Skeletal muscle satellite cell (primary cell): ENCODE data around the gene SELPLG.
"Not testable (repeated sequence)": the region's sequence is repeated elsewhere in the genome, so short reads cannot be mapped to it uniquely, and the experiment has no call there.

Source experiments
- H3K27me3 ChIP-seq: 2 replicates; pipeline ENCODE4 v1.7.0; 2013; ENCODE audit warnings: low read length; ENCODE audit not compliant: control insufficient read depth, insufficient read depth
- H3K36me3 ChIP-seq: 2 replicates; pipeline ENCODE4 v1.7.0; 2013; ENCODE audit warnings: mild to moderate bottlenecking, control low read depth, low read length; ENCODE audit not compliant: insufficient read depth
- H3K4me1 ChIP-seq: 2 replicates; pipeline ENCODE4 v1.7.0; 2013; ENCODE audit warnings: low read length; ENCODE audit not compliant: control insufficient read depth, insufficient read depth
- H3K4me2 ChIP-seq: 2 replicates; pipeline ENCODE4 v1.7.0; 2013; ENCODE audit warnings: mild to moderate bottlenecking, low read length
- H3K4me3 ChIP-seq: 2 replicates; pipeline ENCODE4 v1.7.0; 2013; ENCODE audit warnings: low read length
- H3K9ac ChIP-seq: 2 replicates; pipeline ENCODE4 v1.7.0; 2013; ENCODE audit warnings: mild to moderate bottlenecking, low read depth, low read length, moderate library complexity
- H3K9me3 ChIP-seq: replicated peaks from 2 replicates; pipeline ENCODE4 v1.7.0; 2013; ENCODE audit warnings: mild to moderate bottlenecking, control low read depth, low read length

Gene SELPLG

DNA sequence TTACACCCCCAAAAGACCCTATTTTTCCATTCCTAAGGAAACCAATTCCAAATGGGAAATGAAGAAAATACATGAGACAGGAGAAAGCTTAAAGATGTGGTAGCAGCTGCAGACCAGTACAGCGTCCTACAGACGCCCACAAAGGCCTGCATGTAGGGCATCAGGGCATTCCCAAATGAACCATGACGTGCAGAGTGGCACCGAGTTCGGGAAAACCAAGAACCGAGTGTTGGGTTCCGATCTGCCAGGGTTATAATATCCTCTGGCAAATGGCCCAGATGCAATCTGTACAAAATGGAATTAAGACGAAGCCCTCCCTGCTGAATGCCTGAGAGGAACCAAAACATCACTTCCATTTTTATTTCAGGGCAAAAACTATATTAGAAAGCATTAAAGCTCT, 34.4 kb upstream of the SELPLG start:
- Histone ChIP-seq H3K4me2 (peak overlapping the region; percentile 51), H3K4me3 (no peak overlapping the region), H3K36me3 (peaks cover 27% of the 10 kb centered on the region), H3K4me1 (peaks cover 68% of the 10 kb centered on the region), H3K9ac (peak overlapping the region; percentile 70), H3K27me3 (no peaks in the 10 kb centered on the region), H3K9me3 (no peaks in the 10 kb centered on the region)

GRCh38 chr12:108667349-108667748, 33.7 kb upstream of the SELPLG start:
- H3K4me1 ChIP-seq = peaks cover 69% of the 10 kb centered on the region
- H3K27me3 ChIP-seq = no peaks in the 10 kb centered on the region
- H3K36me3 ChIP-seq = peaks cover 20% of the 10 kb centered on the region
- no peaks in the 10 kb centered on the region for H3K9me3 ChIP-seq
- H3K4me2 ChIP-seq = peak overlapping the region; percentile 51
- no peak overlapping the region for H3K4me3 ChIP-seq
- peak overlapping the region; percentile 70 for H3K9ac ChIP-seq

DNA sequence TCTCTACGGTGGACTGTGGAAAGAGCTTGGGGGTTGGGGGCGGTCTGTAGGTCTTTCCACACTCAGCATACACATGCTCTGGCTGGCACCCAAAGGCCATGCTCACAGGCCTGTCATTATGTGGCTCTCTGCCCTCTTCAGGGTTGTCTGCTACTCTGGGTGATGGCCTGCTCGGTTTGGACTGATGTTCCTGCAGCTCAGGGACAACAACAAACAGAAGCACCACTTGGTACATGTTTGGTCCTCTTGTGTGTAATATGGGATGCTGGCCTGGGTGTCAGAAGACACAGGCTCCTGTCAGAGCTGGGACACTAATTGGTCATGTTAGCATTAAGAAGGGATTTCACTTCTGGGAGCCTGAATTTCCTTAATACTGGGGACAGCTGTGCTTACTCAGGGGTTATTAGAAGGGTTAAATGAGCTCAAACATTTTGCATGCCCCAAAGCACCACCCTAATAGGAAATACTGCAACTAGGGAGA, 32.7 kb upstream of the SELPLG start:
- peak overlapping the region; percentile 70 for H3K9ac ChIP-seq

GRCh38 chr12:108665608-108666202, 32.0 kb upstream of the SELPLG start:
- H3K27me3 ChIP-seq = no peaks in the 10 kb centered on the region
- H3K4me1 ChIP-seq = peaks cover 73% of the 10 kb centered on the region
- peak overlapping the region; percentile 70 for H3K9ac ChIP-seq
- H3K36me3 ChIP-seq = peaks cover 20% of the 10 kb centered on the region
- H3K4me2 ChIP-seq = peak overlapping the region; percentile 37
- no peaks in the 10 kb centered on the region for H3K9me3 ChIP-seq
- no peak overlapping the region for H3K4me3 ChIP-seq

More for the DNA sequence above, 32.7 kb upstream of the SELPLG start:
- H3K4me3 ChIP-seq = no peak overlapping the region
- peak overlapping the region; percentile 37 for H3K4me2 ChIP-seq
- H3K36me3 ChIP-seq = peaks cover 21% of the 10 kb centered on the region
- no peaks in the 10 kb centered on the region for H3K9me3 ChIP-seq
- no peaks in the 10 kb centered on the region for H3K27me3 ChIP-seq
- H3K4me1 ChIP-seq = peaks cover 69% of the 10 kb centered on the region

DNA sequence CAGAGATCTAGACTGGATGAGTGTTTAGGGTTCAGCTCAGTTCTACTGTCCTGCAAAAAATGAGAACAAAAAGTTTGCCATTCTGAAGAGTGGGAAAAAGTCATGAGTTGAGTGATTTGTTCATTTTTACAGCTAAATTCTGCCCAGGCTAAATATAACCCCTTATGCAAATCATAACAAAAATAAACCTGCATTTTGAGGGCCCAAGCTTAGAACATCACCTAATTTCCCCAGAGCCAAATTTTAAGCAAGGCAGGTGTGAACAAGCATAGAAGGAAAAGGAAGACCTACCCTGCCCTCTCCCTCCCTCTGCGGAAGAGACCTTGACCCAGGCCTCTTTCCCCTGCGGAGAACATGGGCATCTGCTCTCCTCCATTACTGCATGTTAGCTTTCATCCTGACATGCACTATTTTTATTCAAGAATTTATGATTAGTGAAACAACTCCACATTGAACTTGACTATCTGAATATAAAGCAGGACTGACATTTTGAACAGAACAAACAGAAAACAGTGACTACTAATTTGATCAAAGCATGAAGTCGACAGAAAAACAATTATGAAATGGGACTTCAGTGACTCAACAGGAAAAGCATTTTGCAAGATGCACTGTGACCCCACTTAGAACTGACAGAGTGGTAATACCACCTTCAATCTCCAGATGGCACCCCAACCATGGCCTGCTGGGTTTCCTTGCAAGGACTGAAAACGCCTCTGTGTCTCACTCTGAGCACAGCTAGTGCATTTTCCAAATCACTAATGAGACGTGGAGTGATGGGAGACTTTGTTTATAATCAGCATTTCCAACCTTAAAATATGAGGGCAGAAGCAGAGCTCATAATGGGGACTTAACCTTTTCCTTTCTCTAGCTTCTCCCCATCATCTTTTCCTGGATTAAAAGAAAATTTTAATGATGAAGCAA, 30.9 kb upstream of the SELPLG start:
- Histone ChIP-seq H3K4me2 (peak overlapping the region; percentile 62), H3K4me1 (peaks cover 75% of the 10 kb centered on the region), H3K9me3 (no peaks in the 10 kb centered on the region), H3K9ac (peak overlapping the region; percentile 72), H3K36me3 (peaks cover 27% of the 10 kb centered on the region), H3K4me3 (peak overlapping the region; percentile 4), H3K27me3 (no peaks in the 10 kb centered on the region)

- Histone ChIP-seq H3K36me3 (peaks cover 37% of the 10 kb centered on the region), H3K4me1 (peaks cover 64% of the 10 kb centered on the region), H3K27me3 (no peaks in the 10 kb centered on the region), H3K4me3 (no peak overlapping the region), H3K4me2 (no peak overlapping the region), H3K9me3 (no peaks in the 10 kb centered on the region), H3K9ac (peak overlapping the region; percentile 72)
Observed at GRCh38 chr12:108663324-108664015, 29.8 kb upstream of the SELPLG start.

DNA sequence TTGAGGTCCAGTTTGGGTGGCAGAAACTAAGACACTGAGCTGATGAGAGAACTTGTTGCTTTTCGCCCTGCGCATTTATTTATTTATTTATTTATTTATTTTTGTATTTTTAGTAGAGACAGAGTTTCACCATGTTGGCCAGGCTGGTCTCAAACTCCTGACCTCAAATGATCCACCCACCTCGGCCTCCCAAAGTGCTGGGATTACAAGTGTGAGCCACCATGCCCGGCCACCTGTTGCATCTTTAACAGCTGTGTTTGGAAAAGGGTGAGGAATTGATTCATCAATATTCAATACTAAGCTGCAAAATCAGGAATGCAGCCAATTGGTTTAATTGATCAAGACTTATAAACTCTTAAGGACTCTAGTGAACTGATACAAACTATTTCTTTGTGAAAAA, 24.4 kb upstream of the SELPLG start:
- Histone ChIP-seq H3K36me3 (peaks cover 58% of the 10 kb centered on the region), H3K4me1 (peaks cover 18% of the 10 kb centered on the region)
- not testable (repeated sequence) for H3K9me3 ChIP-seq, H3K27me3 ChIP-seq, H3K4me2 ChIP-seq, H3K4me3 ChIP-seq, H3K9ac ChIP-seq

DNA sequence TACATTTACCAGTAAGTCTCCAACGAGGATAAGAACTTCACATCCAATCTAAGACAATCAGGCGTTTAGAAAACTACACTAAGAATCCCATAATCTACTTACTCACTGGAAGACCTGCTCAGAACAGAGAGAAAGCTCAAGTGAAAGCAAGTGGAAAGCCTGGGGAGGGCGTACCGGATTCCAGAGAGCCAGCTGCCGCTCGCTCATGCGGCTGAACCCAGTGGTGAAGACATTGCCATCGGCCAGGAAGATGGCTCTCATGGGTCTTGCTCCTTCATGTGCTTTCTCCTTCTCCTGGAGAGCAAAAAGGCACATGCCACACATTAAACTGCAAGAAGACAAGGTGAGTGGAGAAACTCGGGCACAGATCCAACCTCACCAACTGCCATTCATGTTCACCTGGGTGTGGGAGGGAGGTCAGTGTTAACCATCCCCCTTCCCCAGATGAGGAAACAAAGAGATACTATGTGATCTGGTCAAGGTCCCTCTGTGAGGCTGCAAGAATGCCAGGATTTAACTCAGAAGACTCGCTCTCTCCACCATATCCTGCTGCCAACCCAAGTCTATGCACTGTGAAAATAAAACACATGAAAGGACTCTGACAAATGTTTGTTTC, 23.5 kb upstream of the SELPLG start:
- Histone ChIP-seq H3K36me3 (peaks cover 67% of the 10 kb centered on the region), H3K4me3 (no peak overlapping the region), H3K9me3 (no peaks in the 10 kb centered on the region), H3K4me1 (peaks cover 25% of the 10 kb centered on the region), H3K27me3 (no peaks in the 10 kb centered on the region), H3K4me2 (no peak overlapping the region), H3K9ac (no peak overlapping the region)

GRCh38 chr12:108656247-108656646, 22.6 kb upstream of the SELPLG start:
- H3K36me3 ChIP-seq = peaks cover 66% of the 10 kb centered on the region
- H3K9me3 ChIP-seq, H3K4me3 ChIP-seq, H3K9ac ChIP-seq, H3K4me2 ChIP-seq, H3K27me3 ChIP-seq: not testable (repeated sequence)
- H3K4me1 ChIP-seq = peaks cover 29% of the 10 kb centered on the region

DNA sequence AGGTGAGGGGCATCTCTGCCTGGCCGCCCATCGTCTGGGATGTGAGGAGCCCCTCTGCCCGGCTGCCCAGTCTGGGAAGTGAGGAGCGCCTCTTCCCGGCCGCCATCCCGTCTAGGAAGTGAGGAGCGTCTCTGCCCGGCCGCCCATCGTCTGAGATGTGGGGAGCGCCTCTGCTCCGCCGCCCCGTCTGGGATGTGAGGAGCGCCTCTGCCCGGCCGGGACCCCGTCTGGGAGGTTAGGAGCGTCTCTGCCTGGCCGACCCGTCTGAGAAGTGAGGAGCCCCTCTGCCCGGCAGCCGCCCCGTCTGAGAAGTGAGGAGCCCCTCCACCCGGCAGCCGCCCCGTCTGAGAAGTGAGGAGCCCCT, 22.1 kb upstream of the SELPLG start:
- not testable (repeated sequence) for H3K9me3 ChIP-seq, H3K9ac ChIP-seq, H3K4me3 ChIP-seq, H3K27me3 ChIP-seq, H3K4me2 ChIP-seq
- H3K4me1 ChIP-seq = peaks cover 28% of the 10 kb centered on the region
- peaks cover 68% of the 10 kb centered on the region for H3K36me3 ChIP-seq

GRCh38 chr12:108654622-108655021, 20.9 kb upstream of the SELPLG start:
- Histone ChIP-seq H3K4me1 (peaks cover 30% of the 10 kb centered on the region), H3K36me3 (peaks cover 68% of the 10 kb centered on the region)
- H3K4me3 ChIP-seq, H3K9me3 ChIP-seq, H3K9ac ChIP-seq, H3K4me2 ChIP-seq, H3K27me3 ChIP-seq: not testable (repeated sequence)
